ENCODE data around the gene CACNB3. TPM values are rescaled to one million over a fixed set of nuclear protein-coding genes. Genes with fewer than 3 reads are reported as not detected.

Gene CACNB3
- total and polyA plus RNA-seq, 2 of the 8 experiments (the other 6 are each of a cell fraction or from before 2014, with no cell fraction given): 12.5 to 16.0 TPM

DNA sequence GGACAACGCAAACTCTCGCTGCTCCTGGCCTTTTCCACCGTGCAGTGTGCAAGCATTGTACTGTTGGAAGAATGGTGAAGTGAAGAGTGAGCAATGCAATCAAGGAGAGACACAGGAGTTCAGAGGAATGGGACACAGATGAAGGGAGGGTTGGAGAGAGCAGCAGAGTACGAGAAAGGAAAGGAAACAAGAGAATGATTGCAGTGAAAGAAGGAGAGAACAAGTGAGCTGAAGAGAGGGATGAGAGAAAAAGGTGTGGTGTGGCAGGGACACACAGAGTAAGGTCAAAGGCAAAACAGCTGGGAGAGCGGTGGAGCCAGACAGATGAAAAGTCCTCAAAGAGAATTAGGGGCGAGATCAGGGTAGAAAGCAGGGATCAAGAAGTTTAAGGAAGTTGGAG is 13.0 kb downstream of the CACNB3 start:
- no peak overlapping the region for H3K14ac ChIP-seq (ENCODE audit: insufficient read length)
- ChIA-PET POLR2A (ENCODE audit: partially characterized antibody) (interaction anchor here (1.0 to 8.3 kb wide), 5 partner anchors 8 to 158 kb away, joined by 4 to 48 read pairs (median 5); partner anchors contain the start of genes DDX23 and RND1), CTCF (ENCODE audit: partially characterized antibody) (interaction anchor here (1.3 to 10.1 kb wide), 3 partner anchors 15 to 166 kb away, joined by 4 to 121 read pairs (median 5); partner anchors contain the start of genes CACNB3 and FKBP11)
- H3K79me2 ChIP-seq (ENCODE audit: control insufficient read depth in 1 of 2, insufficient read depth in 2 of 2, low read length in 2 of 2): no peaks in the 10 kb centered on the region
- no peak overlapping the region for H2BK12ac ChIP-seq (ENCODE audit: low read depth, low read length)
- H3K4me1 ChIP-seq (replicated peaks in 1 of 4; ENCODE audit: control insufficient read depth in 3 of 4, insufficient read depth in 4 of 4, low read length in 3 of 4): no peaks in the 10 kb centered on the region
- no peak overlapping the region for H3K56ac ChIP-seq (replicated peaks; ENCODE audit: insufficient read length, low read depth, low read length)
- no peaks in the 10 kb centered on the region for H3K23me2 ChIP-seq (ENCODE audit: low read depth, low read length)
- H2BK15ac ChIP-seq (ENCODE audit: low read length): no peak overlapping the region
- H4K91ac ChIP-seq (replicated peaks; ENCODE audit: insufficient read length, low read length): no peak overlapping the region
- no peak overlapping the region for H3K27ac ChIP-seq (ENCODE audit: low read depth, low read length)
- no peaks in the 10 kb centered on the region for H3K27me3 ChIP-seq (replicated peaks in 1 of 4; ENCODE audit: control insufficient read depth in 3 of 4, extremely low read depth in 1 of 4, insufficient read depth in 3 of 4, low read length in 3 of 4)
- 91% methylated on average over 6 of the region's 6 CpGs; no CpG with 5 or more reads in 1 of the 2 experiments for WGBS, 2 experiments (ENCODE audit: extremely low coverage in 1 of 2, insufficient coverage in 1 of 2, insufficient read length in 1 of 2, insufficient replicate concordance in 2 of 2, low coverage in 1 of 2, low lambda C conversion rate in 2 of 2, missing lambda C conversion rate in 1 of 2)
- no peak overlapping the region for H3K4me3 ChIP-seq (ENCODE audit: extremely low read depth in 1 of 4, insufficient read depth in 2 of 4, low read depth in 3 of 4, low read length in 4 of 4)
- peak; percentile 23 for TF ChIP-seq RNF2 (IDR thresholded peaks at IDR 0.05; ENCODE audit: borderline replicate concordance, low read depth, low read length, missing control alignments, poor library complexity, severe bottlenecking)
- TF ChIP-seq, protein P1, sequence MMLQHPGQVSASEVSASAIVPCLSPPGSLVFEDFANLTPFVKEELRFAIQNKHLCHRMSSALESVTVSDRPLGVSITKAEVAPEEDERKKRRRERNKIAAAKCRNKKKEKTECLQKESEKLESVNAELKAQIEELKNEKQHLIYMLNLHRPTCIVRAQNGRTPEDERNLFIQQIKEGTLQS (IDR thresholded peaks at IDR 0.05; ENCODE audit: insufficient read depth, low read depth, low read length): no peak
- no peak for TF ChIP-seq CHD1 (IDR thresholded peaks at IDR 0.05; ENCODE audit: low read depth, low read length)
- no peak overlapping the region for H3K9ac ChIP-seq (replicated peaks in 1 of 4; ENCODE audit: extremely low read depth in 1 of 4, low read depth in 3 of 4, low read length in 3 of 4)
- H3K18ac ChIP-seq (ENCODE audit: extremely low read depth, low read length): no peak overlapping the region
- H4K5ac ChIP-seq (ENCODE audit: insufficient read length, low read depth, low read length): no peak overlapping the region
- H2AK5ac ChIP-seq (ENCODE audit: low read depth, low read length): no peak overlapping the region
- H3K4me2 ChIP-seq (ENCODE audit: insufficient read depth in 1 of 2, low read depth in 2 of 2, low read length in 2 of 2): no peak overlapping the region
- H3K79me1 ChIP-seq (ENCODE audit: low read depth, low read length): no peaks in the 10 kb centered on the region
- peaks cover 5 to 12% of the 10 kb centered on the region in 2 experiments for H4K20me1 ChIP-seq (replicated peaks in 1 of 2; ENCODE audit: control insufficient read depth in 1 of 2, insufficient read depth in 2 of 2, low read length in 2 of 2)
- no peak overlapping the region for H3K4ac ChIP-seq (replicated peaks; ENCODE audit: insufficient read length, low read depth, low read length)
- no peak overlapping the region for H2AFZ ChIP-seq (ENCODE audit: low read length)
- no peak for DNase-seq (ENCODE audit: low read depth in 1 of 2, low spot score in 2 of 2)
- H2BK5ac ChIP-seq (ENCODE audit: low read depth, low read length): no peak overlapping the region
- no peak overlapping the region for H2BK20ac ChIP-seq (ENCODE audit: low read length)
- FAIRE-seq: no peak
- H4K8ac ChIP-seq (ENCODE audit: extremely low read depth, insufficient read depth, low read length): no peak overlapping the region
- no peak overlapping the region for H2BK120ac ChIP-seq (replicated peaks; ENCODE audit: low read depth, low read length)
- H3K36me3 ChIP-seq (ENCODE audit: control insufficient read depth in 2 of 4, insufficient read depth in 4 of 4, low read length in 3 of 4): peaks cover 47 to 82% (median 70%) of the 10 kb centered on the region in 4 experiments
- H3K23ac ChIP-seq (ENCODE audit: insufficient read length): no peak overlapping the region
- no peaks in the 10 kb centered on the region for H3K9me3 ChIP-seq (ENCODE audit: insufficient read depth in 2 of 2, low read depth in 1 of 2, low read length in 1 of 2)

Measured in H1 (cell line).